ENCODE measurements around the gene GATD1. TPM values are rescaled to one million over a fixed set of nuclear protein-coding genes. Genes with fewer than 3 reads are reported as not detected.

Gene GATD1
- total and polyA plus RNA-seq, 9 of the 15 experiments (the other 6 are each of a cell fraction or from before 2014, with no cell fraction given), result 2.8 to 144 (median 36.9) TPM

GRCh38 chr11:763073-763463, 14.2 kb downstream of the GATD1 start (continued):
- TF ChIP-seq CHD7 (IDR thresholded peaks at IDR 0.05; ENCODE audit: low read depth, low read length), result peak; percentile 45

All from K562 (cell line).